H1 (cell line): ENCODE results near the gene DPP10. TPM values are rescaled to one million over a fixed set of nuclear protein-coding genes. Genes with fewer than 3 reads are reported as not detected.

Experiments used
- CTCF ChIA-PET: fragments of 300-600 bp; sonication (Branson Sonifier 250); formaldehyde crosslinking; loops from one replicate; lab custom pipeline; 2021; ENCODE audit not compliant: partially characterized antibody; lab: Charles Lee
- POLR2A ChIA-PET: fragments of 300-600 bp; sonication (Branson Sonifier 250); formaldehyde crosslinking; loops from one replicate; lab custom pipeline; 2021; ENCODE audit warnings: inconsistent platforms; ENCODE audit not compliant: partially characterized antibody; lab: Charles Lee
- DNase-seq, 2 experiments: peaks; one replicate each; pipeline versions ENCODE4 v3.0.0 to v3.0.0-alpha.2; 2010 to 2022; ENCODE audit warnings: low spot score in 2 of 2, low read depth in 1 of 2, mixed read lengths in 1 of 2
- FAIRE-seq: peaks from 2 replicates; lab custom pipeline; 2011; peaks lifted over from hg19 to GRCh38; lab: Jason Lieb, UNC
- H2AFZ ChIP-seq: 2 replicates; pipeline ENCODE4 v1.8.1; 2012; ENCODE audit warnings: low read length, inconsistent platforms
- H2AK5ac ChIP-seq: 2 replicates; pipeline ENCODE4 v1.6.1; 2013; ENCODE audit warnings: low read depth, low read length
- H2BK120ac ChIP-seq: replicated peaks from 2 replicates; pipeline ENCODE3; 2013; ENCODE audit warnings: low read depth, low read length, inconsistent platforms
- H2BK12ac ChIP-seq: 2 replicates; pipeline ENCODE4 v1.6.1; 2013; ENCODE audit warnings: low read depth, low read length
- H2BK15ac ChIP-seq: 2 replicates; pipeline ENCODE4 v1.6.1; 2013; ENCODE audit warnings: low read length
- H2BK20ac ChIP-seq: 2 replicates; pipeline ENCODE4 v1.6.1; 2013; ENCODE audit warnings: low read length
- H2BK5ac ChIP-seq: 2 replicates; pipeline ENCODE4 v1.6.1; 2013; ENCODE audit warnings: low read depth, low read length
- H3K14ac ChIP-seq: 2 replicates; pipeline ENCODE4 v1.6.1; 2013; ENCODE audit warnings: inconsistent platforms; ENCODE audit not compliant: insufficient read length
- H3K18ac ChIP-seq: 2 replicates; pipeline ENCODE4 v1.6.1; 2013; ENCODE audit warnings: low read length; ENCODE audit errors: extremely low read depth
- H3K23ac ChIP-seq: 2 replicates; pipeline ENCODE4 v1.6.1; 2013; ENCODE audit warnings: inconsistent platforms; ENCODE audit not compliant: insufficient read length
- H3K23me2 ChIP-seq: 2 replicates; pipeline ENCODE4 v1.6.1; 2013; ENCODE audit warnings: low read depth, low read length
- H3K27ac ChIP-seq: 2 replicates; pipeline ENCODE4 v1.6.1; 2011; ENCODE audit warnings: low read depth, low read length, inconsistent platforms
- H3K27me3 ChIP-seq, 4 experiments: replicated peaks in 1 of 4; 1 replicate in 1 of 4; 2 replicates in 3 of 4; pipeline versions ENCODE4 v1.6.1 to v1.8.1; 2011 to 2013; ENCODE audit warnings: low read length in 3 of 4, mild to moderate bottlenecking in 3 of 4, inconsistent platforms in 2 of 4, mixed read lengths in 2 of 4, moderate library complexity in 1 of 4; ENCODE audit not compliant: control insufficient read depth in 3 of 4, insufficient read depth in 3 of 4; ENCODE audit errors: extremely low read depth in 1 of 4
- H3K36me3 ChIP-seq, 4 experiments: 2 replicates each; pipeline versions ENCODE4 v1.6.1 to v1.8.1; 2011 to 2013; ENCODE audit warnings: mild to moderate bottlenecking in 4 of 4, low read length in 3 of 4, moderate library complexity in 2 of 4, control low read depth in 1 of 4, inconsistent platforms in 1 of 4; ENCODE audit not compliant: insufficient read depth in 4 of 4, control insufficient read depth in 2 of 4
- H3K4ac ChIP-seq: replicated peaks from 2 replicates; pipeline ENCODE3; 2013; ENCODE audit warnings: low read length, low read depth, mixed read lengths, inconsistent platforms; ENCODE audit not compliant: insufficient read length
- H3K4me1 ChIP-seq, 4 experiments: replicated peaks in 1 of 4; 1 replicate in 1 of 4; 2 replicates in 3 of 4; pipeline versions ENCODE4 v1.6.1 to v1.8.1; 2011 to 2013; ENCODE audit warnings: low read length in 3 of 4, inconsistent platforms in 2 of 4, mixed read lengths in 1 of 4; ENCODE audit not compliant: insufficient read depth in 4 of 4, control insufficient read depth in 3 of 4
- H3K4me2 ChIP-seq, 2 experiments: 2 replicates each; pipeline versions ENCODE4 v1.6.1 to v1.8.1; 2011 to 2013; ENCODE audit warnings: low read depth in 2 of 2, low read length in 2 of 2, control low read depth in 1 of 2, inconsistent platforms in 1 of 2, mild to moderate bottlenecking in 1 of 2; ENCODE audit not compliant: insufficient read depth in 1 of 2
- H3K4me3 ChIP-seq, 4 experiments: fragments of 200-600, 300-600 bp in 1 of 4; sonication (generic), shearing (Covaris generic), sonication (Bioruptor Twin) in 1 of 4; 2 replicates each; pipeline versions ENCODE4 v1.5.1 to v1.8.1; 2011 to 2016; ENCODE audit warnings: low read length in 4 of 4, low read depth in 3 of 4, control low read depth in 2 of 4, inconsistent platforms in 2 of 4, mild to moderate bottlenecking in 2 of 4, mixed read lengths in 1 of 4, moderate library complexity in 1 of 4; ENCODE audit not compliant: insufficient read depth in 2 of 4; ENCODE audit errors: extremely low read depth in 1 of 4
- H3K56ac ChIP-seq: replicated peaks from 2 replicates; pipeline ENCODE3; 2013; ENCODE audit warnings: low read depth, mild to moderate bottlenecking, mixed read lengths, low read length, inconsistent platforms; ENCODE audit not compliant: insufficient read length
- H3K79me1 ChIP-seq: 2 replicates; pipeline ENCODE4 v1.6.1; 2013; ENCODE audit warnings: low read depth, low read length, control low read depth
- H3K79me2 ChIP-seq, 2 experiments: 2 replicates each; pipeline versions ENCODE4 v1.6.1 to v1.8.1; 2012 to 2013; ENCODE audit warnings: low read length in 2 of 2, mild to moderate bottlenecking in 2 of 2, inconsistent platforms in 1 of 2; ENCODE audit not compliant: insufficient read depth in 2 of 2, control insufficient read depth in 1 of 2
- H3K9ac ChIP-seq, 4 experiments: replicated peaks in 1 of 4; 1 replicate in 1 of 4; 2 replicates in 3 of 4; pipeline versions ENCODE4 v1.6.1 to v1.8.1; 2011 to 2013; ENCODE audit warnings: low read depth in 3 of 4, low read length in 3 of 4, control low read depth in 2 of 4, mild to moderate bottlenecking in 2 of 4, moderate library complexity in 2 of 4, inconsistent platforms in 1 of 4; ENCODE audit errors: extremely low read depth in 1 of 4
- H3K9me3 ChIP-seq, 2 experiments: 2 replicates each; pipeline versions ENCODE4 v1.6.1 to v1.8.1; 2012 to 2013; ENCODE audit warnings: mild to moderate bottlenecking in 2 of 2, moderate library complexity in 2 of 2, control low read depth in 1 of 2, inconsistent platforms in 1 of 2, low read depth in 1 of 2, low read length in 1 of 2, mixed read lengths in 1 of 2; ENCODE audit not compliant: insufficient read depth in 2 of 2
- H4K20me1 ChIP-seq, 2 experiments: replicated peaks in 1 of 2; 2 replicates each; pipeline versions ENCODE3 to v1.8.1; 2011 to 2013; ENCODE audit warnings: inconsistent platforms in 2 of 2, low read length in 2 of 2, mild to moderate bottlenecking in 1 of 2; ENCODE audit not compliant: insufficient read depth in 2 of 2, control insufficient read depth in 1 of 2
- H4K5ac ChIP-seq: 2 replicates; pipeline ENCODE4 v1.6.1; 2013; ENCODE audit warnings: low read length, low read depth, mixed read lengths, inconsistent platforms; ENCODE audit not compliant: insufficient read length
- H4K8ac ChIP-seq: 2 replicates; pipeline ENCODE4 v1.8.0; 2013; ENCODE audit warnings: mild to moderate bottlenecking, moderate library complexity, low read length, inconsistent platforms; ENCODE audit not compliant: insufficient read depth; ENCODE audit errors: extremely low read depth
- H4K91ac ChIP-seq: replicated peaks from 2 replicates; pipeline ENCODE3; 2013; ENCODE audit warnings: low read length, mixed read lengths, inconsistent platforms; ENCODE audit not compliant: insufficient read length
- PHF8 ChIP-seq: fragments of 200-600 bp; sonication (generic); conservative IDR thresholded peaks from 2 replicates; pipeline ENCODE4 v1.7.1; 2012; ENCODE audit warnings: low read depth, mild to moderate bottlenecking, inconsistent platforms, low read length, moderate library complexity
- SUZ12 ChIP-seq: fragments of 200-600 bp; sonication (generic); IDR thresholded peaks from 2 replicates; pipeline ENCODE4 v1.6.1; 2012; ENCODE audit warnings: mild to moderate bottlenecking, inconsistent platforms, low read length, moderate library complexity, mixed read lengths
- WGBS, 2 experiments: shearing (Covaris generic) in 1 of 2; methylation state at CpG; one replicate each; pipeline versions ENCODE4 v1.1.6 to v1.1.7; 2013 to 2015; ENCODE audit warnings: low lambda C conversion rate in 2 of 2, mixed read lengths in 2 of 2, inconsistent platforms in 1 of 2, low coverage in 1 of 2, missing lambda C conversion rate in 1 of 2; ENCODE audit not compliant: insufficient replicate concordance in 2 of 2, insufficient coverage in 1 of 2, insufficient read length in 1 of 2; ENCODE audit errors: extremely low coverage in 1 of 2, missing lambda C conversion rate in 1 of 2; 5-methylcytosine and 5-hydroxymethylcytosine counted together
- polyA plus RNA-seq, 7 experiments: library from polyadenylated mRNA; depleted of rRNA in 3 of 7; stranded (reverse) in 5 of 7; unstranded in 2 of 7; fragments of >200 nt in 5 of 7; fragments of 200-250 nt in 2 of 7; gene quantifications; 1 replicate in 5 of 7; 2 replicates in 1 of 7; 4 replicates in 1 of 7; pipeline versions ENCODE4 v1.2.1 to v1.2.3, GENCODE V29; 2011 to 2013; ENCODE audit warnings: missing spikeins in 2 of 7, mixed read lengths in 2 of 7
- total RNA-seq: library from RNA; stranded (reverse); fragmentation: NEBNext Ultra II Directional; extraction: Animal tissue kit (Norgen Biotek cat#: 25700); gene quantifications from 2 replicates; pipeline ENCODE4 v1.2.1, GENCODE V29; 2021

The DPP10 gene
- total and polyA plus RNA-seq, 2 of the 8 experiments (the other 6 are each of a cell fraction or from before 2014, with no cell fraction given) = 3.3 to 7.2 TPM

DNA sequence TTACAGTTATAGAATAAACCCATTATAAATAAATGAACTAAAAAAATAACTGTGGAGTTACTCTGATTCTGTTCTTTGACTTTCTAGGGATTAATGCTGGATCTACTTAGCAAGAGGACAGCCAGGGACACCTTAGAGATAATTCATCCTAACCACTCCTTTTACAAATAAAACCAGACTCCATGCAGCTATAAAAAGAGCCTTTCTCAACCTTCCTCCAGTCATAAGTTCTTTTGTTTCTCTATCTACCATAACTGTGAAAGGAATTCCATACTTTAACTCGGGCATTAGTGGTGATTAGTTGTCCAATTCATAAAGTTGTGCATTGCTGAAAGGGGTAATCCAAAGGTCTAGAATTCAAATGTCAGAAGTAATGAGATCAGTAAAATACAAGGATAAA, 682.4 kb downstream of the DPP10 start:
- no peaks in the 10 kb centered on the region for H3K79me2 ChIP-seq
- no peak overlapping the region for H2BK12ac ChIP-seq
- H3K56ac ChIP-seq = no peak overlapping the region
- H2BK15ac ChIP-seq = no peak overlapping the region
- no peak overlapping the region for H3K23ac ChIP-seq
- no peak overlapping the region for H4K91ac ChIP-seq
- DNase-seq (no peak), FAIRE-seq (no peak)
- H3K14ac ChIP-seq = no peak overlapping the region
- H3K27ac ChIP-seq = no peak overlapping the region
- POLR2A ChIA-PET = no interaction called here
- H3K23me2 ChIP-seq = no peaks in the 10 kb centered on the region
- H2AFZ ChIP-seq = no peak overlapping the region
- H4K5ac ChIP-seq = no peak overlapping the region
- H4K20me1 ChIP-seq = no peaks in the 10 kb centered on the region
- H2BK20ac ChIP-seq = no peak overlapping the region
- H3K9me3 ChIP-seq = peaks cover 3 to 9% of the 10 kb centered on the region in 2 experiments; a peak in 3 of 4 replicates
- no peak overlapping the region for H3K9ac ChIP-seq
- no peak overlapping the region for H2BK120ac ChIP-seq
- H3K4ac ChIP-seq = no peak overlapping the region
- WGBS, 2 experiments = 92% methylated on average over 1 of the region's 1 CpG; no CpG with 5 or more reads in 1 of the 2 experiments
- H3K4me3 ChIP-seq = no peak overlapping the region
- H3K27me3 ChIP-seq = no peaks in the 10 kb centered on the region
- H3K36me3 ChIP-seq = no peaks in the 10 kb centered on the region
- H3K4me1 ChIP-seq = peaks cover 0 to 8% (median 4%) of the 10 kb centered on the region in 4 experiments; a peak in 5 of 7 replicates
- no peak overlapping the region for H2BK5ac ChIP-seq
- no peak overlapping the region for H2AK5ac ChIP-seq
- H3K4me2 ChIP-seq = no peak overlapping the region
- no peak overlapping the region for H4K8ac ChIP-seq
- no peak overlapping the region for H3K18ac ChIP-seq
- CTCF ChIA-PET = no interaction called here
- H3K79me1 ChIP-seq = no peaks in the 10 kb centered on the region
- no peak for TF ChIP-seq SUZ12
- TF ChIP-seq PHF8 = no peak
